GM18507 (cell line): ENCODE results near the gene SH3RF2.
A peak's percentile ranks its signal among the peaks of the same experiment; 100 is the strongest.

Source experiments
- DNase-seq: peaks from one replicate; pipeline ENCODE4 v3.0.0; 2011; ENCODE audit warnings: low read depth; ENCODE audit not compliant: insufficient read length; ENCODE audit errors: extremely low spot score
- FAIRE-seq: peaks from 2 replicates; lab custom pipeline; 2011; peaks lifted over from hg19 to GRCh38; lab: Jason Lieb, UNC

SH3RF2 gene

DNA sequence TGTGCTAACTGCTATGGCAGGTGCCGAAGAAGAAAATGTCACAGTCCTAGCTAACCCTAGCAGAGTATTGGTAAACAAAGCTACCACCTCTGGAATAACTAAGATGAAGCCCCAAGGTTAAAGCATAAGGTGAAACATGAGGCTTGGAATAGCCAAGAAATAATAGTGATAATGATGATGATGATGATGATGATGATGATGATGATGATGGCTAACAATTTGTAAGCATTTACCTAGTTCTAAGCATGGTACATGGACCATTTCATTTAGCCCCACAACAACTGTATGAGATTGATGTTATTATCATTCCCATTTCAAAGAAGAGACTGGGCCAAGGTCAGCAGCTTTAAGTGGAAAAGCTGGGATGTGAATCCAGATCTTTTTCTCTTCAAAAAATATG is 35.3 kb downstream of the SH3RF2 start:
- DNase-seq = no peak
- FAIRE-seq = no peak

DNA sequence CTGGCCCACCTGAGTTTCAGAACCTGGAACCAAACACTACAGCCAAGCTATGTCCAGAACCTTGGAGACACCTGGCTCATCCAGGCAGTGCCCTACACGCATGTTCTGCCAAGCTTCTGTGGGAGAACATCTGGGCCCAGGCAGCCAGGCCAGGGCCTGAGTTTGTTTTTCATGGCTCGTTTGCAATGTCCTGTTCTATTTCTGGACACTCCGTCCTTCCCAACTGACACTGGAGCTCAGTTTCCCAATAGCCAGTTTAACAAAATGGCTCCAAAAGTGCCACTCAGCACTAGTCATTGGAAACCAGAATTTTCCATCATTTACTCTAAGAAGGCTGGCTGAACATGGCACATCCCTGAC is 38.6 kb downstream of the SH3RF2 start:
- no peak for DNase-seq
- FAIRE-seq = no peak

DNA sequence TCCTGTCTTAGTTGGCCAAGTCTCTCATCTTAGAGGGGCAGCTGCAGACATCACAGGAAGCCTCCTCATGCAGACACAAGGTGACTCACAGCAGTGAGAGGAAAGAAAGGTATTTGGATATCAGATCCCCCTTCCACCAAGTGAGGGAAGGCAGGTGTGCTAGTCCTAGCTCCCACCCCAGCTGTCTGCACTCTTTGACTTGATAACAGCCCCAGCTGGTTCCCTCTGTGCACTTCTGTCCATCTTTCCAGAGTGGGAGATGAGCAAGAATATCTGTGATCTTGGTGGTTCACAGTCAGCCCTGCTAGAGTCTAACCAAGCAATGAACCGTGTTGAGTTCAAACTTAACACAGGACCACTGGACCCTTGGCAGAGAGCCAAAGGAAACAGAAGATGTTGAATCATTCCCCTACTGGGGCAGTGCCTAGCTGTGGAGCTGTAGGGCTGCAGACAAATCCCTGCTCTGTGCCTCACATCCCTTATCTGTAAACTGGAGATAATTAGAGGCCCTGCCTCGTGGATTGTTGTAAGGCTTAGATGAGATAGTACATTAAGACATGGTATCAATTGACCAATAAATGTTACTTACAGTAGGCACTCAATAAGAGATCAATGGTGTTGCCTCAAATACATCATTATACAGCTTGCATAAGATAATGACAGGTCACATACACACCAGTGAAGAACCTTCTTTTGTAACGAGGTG is 39.1 kb downstream of the SH3RF2 start:
- no peak for DNase-seq
- no peak for FAIRE-seq

DNA sequence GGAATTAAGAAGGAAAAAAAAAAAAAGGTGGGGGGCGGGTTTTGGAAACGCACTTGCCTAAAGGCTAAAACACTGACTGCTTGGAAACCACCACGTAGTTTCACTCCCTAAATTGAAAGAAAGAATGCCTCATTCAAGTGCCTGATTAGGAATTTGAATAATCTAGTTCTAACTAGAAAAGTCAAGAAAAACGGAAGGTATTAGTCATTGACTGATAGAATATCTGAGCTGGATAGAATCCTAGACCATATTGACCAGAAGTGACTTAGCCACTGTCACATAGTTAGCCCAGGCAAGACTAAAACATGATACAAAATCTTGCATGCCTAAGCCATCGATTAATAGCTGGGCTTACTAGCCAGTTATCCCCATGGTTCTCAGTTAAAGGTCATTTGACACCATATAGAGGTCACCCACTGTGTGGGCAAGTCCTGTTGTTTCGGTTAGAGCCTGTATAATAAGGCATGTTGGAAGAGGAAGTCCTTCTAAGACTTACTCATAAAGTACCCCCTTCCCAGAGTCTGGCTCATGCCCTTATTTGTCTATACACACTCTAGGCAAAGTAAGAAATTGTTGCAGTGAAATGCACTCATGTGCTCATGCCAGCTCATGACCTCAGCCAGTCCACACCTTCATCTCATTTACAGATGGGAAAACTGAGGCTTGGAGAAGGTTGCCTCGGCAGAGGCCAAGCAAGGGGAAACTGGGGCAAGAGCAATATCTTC is 40.2 kb downstream of the SH3RF2 start:
- DNase-seq (no peak), FAIRE-seq (peak; percentile 61)

DNA sequence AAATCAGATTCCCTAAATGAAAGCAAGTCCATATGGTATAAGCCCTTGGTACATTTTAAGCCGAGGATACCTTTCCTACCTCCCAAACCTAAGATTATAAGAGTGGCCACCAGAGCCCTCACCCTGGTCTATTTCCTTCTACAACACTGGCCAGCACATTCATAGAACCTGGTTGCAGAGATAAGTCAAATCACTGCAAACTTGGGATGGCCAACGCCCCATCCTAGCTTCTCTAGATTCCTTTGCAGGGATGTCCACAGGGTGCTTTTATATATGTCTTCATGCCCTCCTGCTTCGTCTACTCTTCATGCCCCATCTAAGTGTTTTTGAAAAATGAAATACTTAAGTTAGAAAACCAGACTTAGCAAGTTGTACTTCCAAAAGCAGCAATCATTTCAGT is 41.8 kb downstream of the SH3RF2 start:
- FAIRE-seq (no peak), DNase-seq (no peak)

DNA sequence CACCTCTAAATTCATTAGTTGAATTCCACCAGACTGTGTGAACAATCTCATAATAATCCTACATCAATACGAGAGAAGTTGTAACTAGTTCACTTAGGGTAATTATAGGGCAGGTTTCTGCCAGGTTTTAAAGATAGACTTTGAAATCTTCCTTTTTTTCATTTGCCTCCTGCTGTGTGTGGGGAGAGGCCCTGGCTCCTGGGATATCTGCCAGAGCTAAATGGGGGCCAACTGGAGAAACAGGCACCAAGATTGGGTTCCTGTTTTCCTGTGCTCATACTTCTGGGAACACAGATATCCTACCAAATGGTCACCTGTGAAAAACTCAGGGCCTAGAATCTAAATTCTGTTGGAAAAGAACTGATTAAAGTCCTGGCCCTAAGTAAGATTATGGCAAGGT is 42.3 kb downstream of the SH3RF2 start:
- FAIRE-seq (no peak), DNase-seq (no peak)

DNA sequence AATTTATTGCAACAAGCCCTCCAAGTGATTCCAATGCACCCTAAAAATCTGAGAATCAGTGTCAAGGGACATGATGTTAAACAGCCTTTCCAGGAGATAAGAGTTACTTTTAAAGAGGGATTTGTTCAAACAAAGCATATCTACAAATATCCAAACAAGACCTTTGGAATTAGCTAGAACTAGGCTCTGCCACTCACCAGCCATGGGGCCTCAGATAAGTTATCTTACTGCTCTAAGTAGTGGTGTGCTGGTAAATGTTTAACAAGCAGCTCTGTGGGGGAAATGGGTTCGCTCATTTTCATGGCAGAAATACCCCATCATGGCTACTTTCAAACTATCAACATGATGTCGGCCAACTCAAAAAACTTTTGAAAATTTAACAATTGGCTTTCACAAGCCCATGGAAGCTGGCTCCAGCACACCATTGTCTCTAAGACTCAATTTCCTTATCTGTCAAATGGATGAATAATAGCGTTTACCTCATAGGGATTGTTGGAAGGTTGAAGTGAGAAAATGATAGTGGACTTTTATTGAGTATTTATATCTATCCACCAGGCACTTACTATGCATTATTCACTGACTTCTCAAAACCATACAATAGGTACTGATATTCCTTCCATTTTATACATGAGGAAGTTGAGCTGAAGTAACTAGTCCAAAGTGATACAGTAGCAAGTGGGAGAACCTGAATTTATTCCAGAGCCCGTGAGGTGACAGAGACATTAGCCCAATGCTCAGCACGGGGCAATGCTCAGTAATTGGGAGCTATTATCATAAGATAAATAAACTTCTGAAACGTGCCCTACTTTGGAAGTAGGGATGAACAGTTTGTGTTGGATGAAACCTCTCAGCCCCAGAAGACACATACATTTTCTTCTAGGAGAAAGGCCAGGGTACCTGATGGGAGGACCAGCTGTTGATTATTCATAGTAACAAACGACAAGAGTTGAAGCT is 43.2 kb downstream of the SH3RF2 start:
- FAIRE-seq = no peak

DNA sequence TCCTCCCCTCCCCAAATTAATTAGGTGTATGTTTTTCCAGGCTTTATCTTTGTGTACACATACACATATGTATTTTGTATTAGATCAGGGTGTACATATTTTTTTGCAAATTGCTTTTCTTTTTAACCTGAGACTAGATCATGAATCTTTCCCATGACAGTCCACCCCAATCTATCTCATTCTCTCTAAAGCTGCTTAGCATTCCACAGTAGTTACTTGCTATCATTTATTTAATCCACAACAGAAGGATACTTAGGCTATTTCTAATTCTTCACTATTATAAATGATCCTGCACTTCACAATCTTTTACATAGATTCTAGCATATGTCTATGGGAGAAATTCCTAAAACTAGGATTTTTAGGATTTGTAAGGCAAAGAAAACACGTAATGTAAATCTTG is 43.9 kb downstream of the SH3RF2 start:
- FAIRE-seq (no peak), DNase-seq (no peak)

More for the DNA sequence above, 43.2 kb downstream of the SH3RF2 start:
- DNase-seq = no peak

DNA sequence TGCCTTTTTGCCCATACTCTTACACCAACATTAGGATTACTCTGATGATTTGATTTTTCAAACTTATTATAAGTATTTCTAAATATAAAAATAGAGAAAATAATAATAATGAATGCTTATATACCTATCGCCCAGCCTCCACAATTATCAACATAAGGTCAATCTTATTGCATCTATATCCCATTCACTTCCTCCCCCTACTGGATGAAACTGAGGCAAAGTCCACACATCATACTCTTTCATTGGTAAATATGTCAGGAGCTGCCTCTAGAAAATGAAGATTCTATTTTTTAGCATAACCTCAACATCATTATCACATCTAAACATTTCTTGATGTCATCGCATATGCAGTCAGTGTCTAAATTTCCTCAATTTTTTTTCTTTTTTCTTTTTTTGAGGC is 44.3 kb downstream of the SH3RF2 start:
- no peak for FAIRE-seq
- no peak for DNase-seq

DNA sequence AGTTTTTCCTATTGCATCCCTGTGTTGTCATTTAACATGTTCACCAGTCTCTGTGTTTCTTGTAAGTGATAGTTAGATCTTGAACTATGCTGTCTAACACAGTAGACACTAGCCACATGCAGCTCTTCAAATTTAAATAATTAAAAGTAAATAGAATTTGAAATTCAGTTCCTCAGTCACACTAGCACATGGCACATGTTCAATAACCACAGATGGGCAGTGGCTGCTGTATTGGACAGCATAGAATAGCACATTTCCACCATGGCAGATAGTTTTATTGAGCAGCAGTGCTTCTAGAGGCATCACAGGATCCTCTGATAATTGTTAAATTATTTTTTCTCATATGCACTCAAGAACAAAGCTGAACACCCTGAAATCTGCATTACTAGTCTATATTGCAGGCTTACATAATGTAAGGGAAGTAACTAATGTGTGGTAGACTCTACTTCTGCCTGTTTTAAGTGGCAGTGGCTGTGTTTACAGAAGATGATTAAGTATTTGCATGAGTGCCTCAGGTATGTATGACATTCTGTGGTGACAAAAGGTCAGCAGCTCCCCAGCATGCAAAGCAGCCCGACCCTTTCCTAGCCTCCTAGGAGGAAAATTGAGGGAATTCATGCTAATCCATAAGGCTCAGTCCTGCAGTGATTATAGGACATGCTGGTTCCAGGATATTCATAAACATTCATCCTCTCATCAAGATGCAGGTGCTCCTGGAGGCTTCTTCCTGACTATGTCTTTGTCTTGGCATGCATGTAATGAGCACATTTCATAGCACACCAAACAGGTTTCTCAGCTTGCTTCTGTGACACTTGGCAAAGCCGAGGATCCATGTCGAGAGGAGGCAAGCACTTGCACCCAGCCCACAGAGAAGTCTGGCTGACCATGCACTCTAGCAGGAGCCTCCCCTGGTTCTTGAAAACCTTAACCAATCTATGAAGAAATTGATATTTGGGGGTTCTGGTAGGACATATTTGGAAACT is 45.5 kb downstream of the SH3RF2 start:
- DNase-seq (no peak), FAIRE-seq (no peak)

DNA sequence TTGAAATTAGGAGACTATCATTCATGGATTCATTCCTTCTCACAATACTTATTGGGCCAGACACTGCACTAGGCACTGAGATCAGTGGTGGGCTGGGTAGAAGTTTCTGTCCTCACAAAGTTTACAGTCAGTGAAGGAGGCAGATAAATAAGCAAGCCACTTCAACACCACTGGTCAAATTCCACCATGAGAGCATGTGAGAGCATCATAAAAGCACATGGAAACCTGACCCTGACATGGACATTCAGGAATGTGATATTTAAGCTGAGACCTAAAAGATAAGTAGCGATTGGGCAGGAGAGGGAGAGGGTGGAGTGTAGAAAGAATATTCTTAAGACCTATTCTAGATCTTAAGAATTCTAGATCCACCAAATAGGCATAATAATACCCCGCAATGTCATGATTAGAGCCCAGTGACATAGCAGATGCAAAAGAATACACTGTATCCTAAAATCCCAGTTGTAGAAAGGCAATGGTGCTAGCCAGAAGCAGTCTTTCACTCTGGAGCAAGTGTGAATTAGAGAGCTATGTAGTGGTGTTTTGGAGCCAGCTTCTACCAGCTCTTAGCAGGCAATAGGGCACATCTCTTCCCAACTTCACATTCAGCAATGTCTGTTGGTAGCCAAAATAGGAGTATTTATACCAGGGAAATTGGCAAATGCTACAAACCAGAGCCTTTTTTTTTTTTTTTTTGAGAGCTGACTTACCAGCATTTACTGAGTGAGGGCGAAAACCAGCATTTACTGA is 46.4 kb downstream of the SH3RF2 start:
- DNase-seq (no peak), FAIRE-seq (no peak)

DNA sequence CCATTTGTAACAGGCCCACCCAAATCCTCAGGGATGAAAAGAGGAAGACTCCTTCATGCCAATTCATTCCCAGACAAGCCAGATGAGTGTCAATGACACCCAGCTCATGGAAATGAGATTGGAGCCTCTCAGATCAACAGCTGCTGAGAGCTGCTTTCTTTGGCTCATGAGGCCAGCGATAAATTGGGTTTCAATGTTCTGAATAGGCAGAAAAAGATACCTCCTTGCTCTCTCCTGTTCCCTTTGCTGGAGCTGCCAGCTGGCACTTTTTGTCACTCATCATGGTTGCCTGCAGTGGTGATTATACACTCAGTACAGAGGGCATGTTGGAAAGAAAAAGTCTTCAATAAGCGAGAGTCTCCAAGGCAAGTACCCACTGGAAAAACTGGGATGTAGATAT is 47.1 kb downstream of the SH3RF2 start:
- no peak for FAIRE-seq
- DNase-seq = no peak

DNA sequence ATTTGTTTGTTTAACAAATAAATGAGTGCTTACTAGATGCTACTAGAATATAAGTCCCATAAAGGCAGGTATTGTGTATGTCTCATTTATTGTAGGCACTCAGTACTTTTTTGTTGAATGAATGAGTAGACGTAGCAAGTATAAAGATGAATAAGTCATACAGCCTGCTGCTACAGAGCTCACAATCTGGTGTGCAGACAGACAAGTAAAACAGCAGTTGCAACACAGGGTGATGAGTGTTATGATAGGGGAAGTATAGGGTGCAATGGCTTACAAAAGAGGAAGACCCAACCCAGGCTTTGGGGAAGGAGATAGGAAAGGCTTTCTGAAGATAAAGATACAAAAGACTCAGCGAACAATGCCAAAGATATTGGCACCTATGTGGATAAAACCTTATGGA is 47.7 kb downstream of the SH3RF2 start:
- DNase-seq (no peak), FAIRE-seq (no peak)

DNA sequence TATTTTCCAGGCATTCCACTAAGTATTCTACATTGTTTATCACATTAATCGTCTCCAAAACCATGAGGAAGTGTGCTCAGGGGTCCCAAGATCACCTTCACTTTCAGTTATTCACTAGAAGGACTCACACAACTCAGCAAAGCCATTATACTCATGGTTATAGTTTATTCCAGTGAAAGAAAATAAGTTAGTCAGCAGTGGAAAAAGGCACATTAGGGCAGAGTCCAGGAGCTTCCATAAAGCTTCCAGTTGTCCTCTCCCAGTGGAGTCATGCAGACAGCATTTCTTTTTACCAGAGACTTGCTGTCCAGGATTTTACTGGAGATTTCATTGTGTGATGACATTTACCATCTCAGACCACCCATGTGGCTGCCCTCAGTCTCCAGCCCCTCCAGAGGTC is 51.5 kb downstream of the SH3RF2 start:
- DNase-seq (no peak), FAIRE-seq (no peak)

DNA sequence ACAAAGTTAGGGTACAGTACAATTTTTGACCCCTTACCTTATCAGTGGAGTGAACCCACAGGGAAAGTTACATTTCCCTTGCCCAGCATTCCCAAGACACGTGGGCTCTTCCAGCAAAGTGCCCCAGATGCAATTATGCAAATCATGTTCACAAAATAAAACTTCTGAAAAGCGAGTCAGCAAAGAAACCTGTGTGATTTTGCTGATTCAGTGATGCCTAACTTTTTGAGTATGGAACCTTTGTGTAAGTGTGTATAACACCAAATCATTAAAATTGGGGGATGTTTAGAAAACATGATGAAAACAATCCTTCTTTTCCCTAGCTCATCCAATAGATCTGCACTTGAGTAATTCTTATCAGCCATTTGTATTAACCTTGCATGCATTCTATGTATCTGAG is 52.6 kb downstream of the SH3RF2 start:
- FAIRE-seq = no peak

DNA sequence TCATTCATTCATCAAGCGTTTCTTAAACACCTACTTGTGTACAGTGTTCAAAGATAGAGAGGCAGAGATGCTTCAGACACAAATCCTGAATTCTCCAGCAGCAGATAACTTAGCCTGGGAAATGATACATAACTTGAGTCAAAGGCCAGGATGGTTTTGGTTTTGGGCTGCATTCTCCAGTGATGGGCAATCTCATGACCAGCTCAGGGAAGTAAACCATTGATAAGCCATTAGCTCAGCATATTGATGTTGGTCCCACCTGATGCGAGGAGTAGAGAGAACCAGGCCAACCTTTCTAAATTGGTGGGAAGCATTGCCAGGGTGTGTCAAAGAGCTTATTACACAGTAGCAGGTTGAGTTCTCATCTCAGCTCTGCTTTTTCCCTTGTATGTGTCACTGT is 53.0 kb downstream of the SH3RF2 start:
- DNase-seq (no peak), FAIRE-seq (no peak)

More for the DNA sequence above, 52.6 kb downstream of the SH3RF2 start:
- no peak for DNase-seq

DNA sequence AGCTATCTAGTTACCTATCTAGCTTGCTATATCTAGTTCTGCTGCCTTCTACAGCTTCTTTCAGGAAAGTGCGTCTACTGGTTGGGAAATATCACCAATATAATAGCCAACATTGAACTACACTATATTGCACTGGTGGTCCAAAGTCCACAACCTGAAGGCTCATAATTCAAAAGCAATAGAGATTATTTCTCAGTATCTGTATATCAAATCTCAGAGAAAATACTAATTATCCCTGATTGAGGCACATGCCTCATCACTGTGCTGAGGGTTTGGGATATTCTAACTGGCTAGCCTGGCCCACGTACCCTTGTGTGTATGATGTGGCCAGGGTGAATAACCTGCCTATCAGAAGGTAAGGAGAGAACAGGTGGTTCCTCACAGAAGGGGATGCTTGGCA is 53.8 kb downstream of the SH3RF2 start:
- no peak for DNase-seq
- FAIRE-seq = no peak

DNA sequence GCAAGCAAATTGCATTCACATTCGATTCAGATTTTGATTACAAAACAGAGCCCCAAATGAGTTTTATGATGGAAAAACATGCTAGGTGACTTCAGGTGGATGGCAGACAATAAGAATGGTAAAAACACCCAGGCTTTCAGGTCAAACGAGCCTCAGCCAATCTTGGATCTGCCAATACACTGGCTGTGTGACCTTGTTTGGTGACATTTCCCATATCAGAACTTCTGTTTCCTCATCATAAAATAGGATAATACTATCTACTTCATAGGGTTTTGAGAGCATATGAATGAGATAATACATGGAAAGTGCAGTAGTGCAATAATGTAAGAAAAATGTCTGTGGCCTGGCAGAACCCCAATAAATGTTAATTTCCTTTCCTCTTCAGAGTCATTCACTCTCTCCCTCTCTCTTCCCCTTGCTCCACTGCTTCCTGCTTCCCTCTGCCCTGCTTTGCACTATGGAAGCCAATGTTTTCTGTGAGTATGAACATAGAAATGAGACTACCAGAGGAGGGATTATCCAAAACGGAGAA is 54.7 kb downstream of the SH3RF2 start:
- FAIRE-seq (no peak), DNase-seq (no peak)
